OCI-LY1 (cell line): Measurements from ENCODE around the gene DCUN1D4.

Source experiments
- H2AFZ ChIP-seq: fragments of 200-600 bp; sonication (generic), shearing (Covaris generic); 2 replicates; pipeline ENCODE4 v1.6.0; 2014; ENCODE audit warnings: antibody characterized with exemption, mild to moderate bottlenecking, low read length
- H3F3A ChIP-seq: fragments of 200-600 bp; sonication (generic), shearing (Covaris generic); 2 replicates; pipeline ENCODE4 v1.6.0; 2014; ENCODE audit warnings: mild to moderate bottlenecking, antibody characterized with exemption, low read length, moderate library complexity; ENCODE audit not compliant: insufficient read depth
- H3K27ac ChIP-seq: fragments of 200-600 bp; sonication (generic); 2 replicates; pipeline ENCODE4 v1.5.1; 2014; ENCODE audit warnings: low read length, mixed run types, mild to moderate bottlenecking, low read depth; ENCODE audit not compliant: poor library complexity, severe bottlenecking
- H3K27me3 ChIP-seq: fragments of 200-600 bp; sonication (generic); 2 replicates; pipeline ENCODE4 v1.6.0; 2014; ENCODE audit warnings: antibody characterized with exemption, mild to moderate bottlenecking, low read length, moderate library complexity; ENCODE audit not compliant: insufficient read depth
- H3K36me3 ChIP-seq: fragments of 200-600 bp; sonication (generic); 2 replicates; pipeline ENCODE4 v1.6.1; 2014; ENCODE audit warnings: mild to moderate bottlenecking, antibody characterized with exemption, low read length, moderate library complexity, mixed read lengths; ENCODE audit not compliant: insufficient read depth
- H3K4me1 ChIP-seq: fragments of 200-600 bp; sonication (generic); 2 replicates; pipeline ENCODE4 v1.5.1; 2014; ENCODE audit warnings: mild to moderate bottlenecking, low read length, moderate library complexity; ENCODE audit not compliant: insufficient read depth, severe bottlenecking
- H3K4me2 ChIP-seq: fragments of 200-600 bp; sonication (generic), shearing (Covaris generic); 2 replicates; pipeline ENCODE4 v1.6.1; 2014; ENCODE audit warnings: low read length
- H3K4me3 ChIP-seq: fragments of 200-600 bp; sonication (generic); 2 replicates; pipeline ENCODE4 v1.5.1; 2014; ENCODE audit warnings: low read length, low read depth, mild to moderate bottlenecking, mixed read lengths; ENCODE audit not compliant: poor library complexity, severe bottlenecking
- H3K79me2 ChIP-seq: fragments of 200-600 bp; shearing (Covaris generic); 2 replicates; pipeline ENCODE4 v1.6.1; 2016; ENCODE audit warnings: mixed run types, low read length, mixed read lengths; ENCODE audit not compliant: insufficient read depth
- H3K9ac ChIP-seq: fragments of 200-600 bp; sonication (generic), shearing (Covaris generic); 2 replicates; pipeline ENCODE4 v1.6.1; 2014; ENCODE audit warnings: mild to moderate bottlenecking, low read length, mixed read lengths
- H3K9me2 ChIP-seq: fragments of 200-600 bp; sonication (generic), shearing (Covaris generic); 2 replicates; pipeline ENCODE4 v1.6.1; 2014; ENCODE audit warnings: low read depth, mild to moderate bottlenecking, low read length, mixed read lengths
- H3K9me3 ChIP-seq: fragments of 200-600 bp; shearing (Covaris generic); 2 replicates; pipeline ENCODE4 v1.6.1; 2014; ENCODE audit warnings: low read length, mixed read lengths
- H4K20me1 ChIP-seq: fragments of 200-600 bp; sonication (generic), shearing (Covaris generic); 2 replicates; pipeline ENCODE4 v1.6.0; 2016; ENCODE audit warnings: mild to moderate bottlenecking, low read length; ENCODE audit not compliant: insufficient read depth
- EZH2 ChIP-seq: fragments of 200-600 bp; sonication (generic), shearing (Covaris generic); IDR thresholded peaks from 2 replicates; pipeline ENCODE4 v1.8.0; 2017; ENCODE audit warnings: borderline replicate concordance, mixed run types, mild to moderate bottlenecking, antibody characterized with exemption, low read length, moderate library complexity, mixed read lengths
- TF ChIP-seq, protein P1 (sequence below): fragments of 200-600 bp; sonication (generic), shearing (Covaris generic); IDR thresholded peaks from 2 replicates; pipeline ENCODE4 v1.5.1; 2017; ENCODE audit warnings: mild to moderate bottlenecking, antibody characterized with exemption, low read length, moderate library complexity, mixed read lengths

The DCUN1D4 gene

GRCh38 chr4:51842554-51843308 is at the start of gene DCUN1D4:
TSS of gene DCUN1D4 (plus strand) at chr4:51843153. CDS start at chr4:51843243, 90 bp downstream.
- H3K4me3 ChIP-seq = peak within 1 kb of the TSS; percentile 63
- H3K9ac ChIP-seq = peak within 1 kb of the TSS; percentile 69
- no peaks in the 10 kb centered on the region for H3F3A ChIP-seq
- no peaks in the 10 kb centered on the region for H3K27me3 ChIP-seq
- H2AFZ ChIP-seq = peak within 1 kb of the TSS; percentile 1
- TF ChIP-seq, protein P1, sequence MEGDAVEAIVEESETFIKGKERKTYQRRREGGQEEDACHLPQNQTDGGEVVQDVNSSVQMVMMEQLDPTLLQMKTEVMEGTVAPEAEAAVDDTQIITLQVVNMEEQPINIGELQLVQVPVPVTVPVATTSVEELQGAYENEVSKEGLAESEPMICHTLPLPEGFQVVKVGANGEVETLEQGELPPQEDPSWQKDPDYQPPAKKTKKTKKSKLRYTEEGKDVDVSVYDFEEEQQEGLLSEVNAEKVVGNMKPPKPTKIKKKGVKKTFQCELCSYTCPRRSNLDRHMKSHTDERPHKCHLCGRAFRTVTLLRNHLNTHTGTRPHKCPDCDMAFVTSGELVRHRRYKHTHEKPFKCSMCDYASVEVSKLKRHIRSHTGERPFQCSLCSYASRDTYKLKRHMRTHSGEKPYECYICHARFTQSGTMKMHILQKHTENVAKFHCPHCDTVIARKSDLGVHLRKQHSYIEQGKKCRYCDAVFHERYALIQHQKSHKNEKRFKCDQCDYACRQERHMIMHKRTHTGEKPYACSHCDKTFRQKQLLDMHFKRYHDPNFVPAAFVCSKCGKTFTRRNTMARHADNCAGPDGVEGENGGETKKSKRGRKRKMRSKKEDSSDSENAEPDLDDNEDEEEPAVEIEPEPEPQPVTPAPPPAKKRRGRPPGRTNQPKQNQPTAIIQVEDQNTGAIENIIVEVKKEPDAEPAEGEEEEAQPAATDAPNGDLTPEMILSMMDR = no peak
- no peak for TF ChIP-seq EZH2
- no peaks in the 10 kb centered on the region for H4K20me1 ChIP-seq
- peak within 1 kb of the TSS; percentile 66 for H3K27ac ChIP-seq
- H3K79me2 ChIP-seq = peaks cover 23% of the 10 kb centered on the region
- H3K9me2 ChIP-seq = no peaks in the 10 kb centered on the region
- H3K4me2 ChIP-seq = peak within 1 kb of the TSS; percentile 69
- no peaks in the 10 kb centered on the region for H3K9me3 ChIP-seq
- H3K4me1 ChIP-seq = peaks cover 13% of the 10 kb centered on the region
- H3K36me3 ChIP-seq = no peaks in the 10 kb centered on the region

- Histone ChIP-seq H3K27me3 (no peaks in the 10 kb centered on the region), H3K9me2 (no peaks in the 10 kb centered on the region), H3K9ac (no peak overlapping the region), H3K4me2 (no peak overlapping the region), H4K20me1 (no peaks in the 10 kb centered on the region), H3K36me3 (no peaks in the 10 kb centered on the region), H3K4me1 (no peaks in the 10 kb centered on the region), H3F3A (no peaks in the 10 kb centered on the region), H3K79me2 (no peaks in the 10 kb centered on the region), H2AFZ (no peak overlapping the region), H3K4me3 (no peak overlapping the region), H3K9me3 (no peaks in the 10 kb centered on the region), H3K27ac (no peak overlapping the region)
- TF ChIP-seq, protein P1 = no peak
- TF ChIP-seq EZH2 = no peak
Measured at GRCh38 chr4:51820443-51821234, 22.3 kb upstream of the DCUN1D4 start.

DNA sequence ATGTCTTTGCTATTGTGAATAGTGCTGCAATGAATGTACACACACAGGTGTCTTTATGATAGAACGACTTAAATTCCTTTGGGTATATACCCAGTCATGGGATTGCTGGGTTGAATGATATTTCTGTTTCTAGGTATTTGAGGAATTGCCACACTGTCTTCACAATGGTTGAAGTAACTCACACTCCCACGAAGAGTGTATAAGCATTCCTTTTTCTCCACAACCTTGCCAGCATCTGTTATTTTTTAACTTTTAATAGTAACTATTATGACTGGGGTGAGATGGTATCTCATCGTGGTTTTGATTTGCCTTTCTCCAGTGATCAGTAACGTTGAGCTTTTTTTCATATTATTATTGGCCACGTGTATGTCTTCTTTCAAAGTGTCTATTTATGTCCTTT is 17.6 kb upstream of the DCUN1D4 start:
- no peak for TF ChIP-seq EZH2
- TF ChIP-seq, protein P1 = no peak
- Histone ChIP-seq H3K27me3 (no peaks in the 10 kb centered on the region), H3K36me3 (no peaks in the 10 kb centered on the region), H3F3A (no peaks in the 10 kb centered on the region), H3K27ac (no peak overlapping the region), H3K4me1 (no peaks in the 10 kb centered on the region), H3K9ac (no peak overlapping the region), H3K79me2 (no peaks in the 10 kb centered on the region), H3K9me2 (no peaks in the 10 kb centered on the region), H3K4me3 (no peak overlapping the region), H3K4me2 (no peak overlapping the region), H4K20me1 (no peaks in the 10 kb centered on the region), H2AFZ (no peak overlapping the region), H3K9me3 (no peaks in the 10 kb centered on the region)
